Central memory CD8-positive, alpha-beta T cell (primary cell): ENCODE measurements around the gene GABRA4.

Experiments
- ATAC-seq: fragments of 150-1000 bp; cut with Tn5 transposase; replicated peaks from 2 replicates; pipeline ENCODE4 v1.10.0; 2022; ENCODE audit warnings: mild to moderate bottlenecking, moderate FRiP score, moderate number of reproducible peaks; ENCODE audit not compliant: poor library complexity, severe bottlenecking; ENCODE audit errors: extremely low read depth
- DNase-seq, 2 donors: peaks; one replicate each; pipeline ENCODE4 v3.0.0; 2021; ENCODE audit warnings: low spot score in 2 of 2
- H3K27ac Mint-ChIP-seq: one replicate; pipeline ENCODE4 v1.8.0; 2022; ENCODE audit warnings: low read depth, mild to moderate bottlenecking, moderate library complexity, mixed read lengths
- H3K27me3 Mint-ChIP-seq: one replicate; pipeline ENCODE4 v1.8.0; 2022; ENCODE audit warnings: mixed read lengths
- H3K36me3 Mint-ChIP-seq: one replicate; pipeline ENCODE4 v1.8.0; 2022; ENCODE audit warnings: mild to moderate bottlenecking, moderate library complexity, mixed read lengths; ENCODE audit not compliant: insufficient read depth
- H3K4me1 Mint-ChIP-seq: one replicate; pipeline ENCODE4 v1.8.0; 2022; ENCODE audit warnings: mixed read lengths
- H3K4me3 Mint-ChIP-seq: one replicate; pipeline ENCODE4 v1.8.0; 2022; ENCODE audit warnings: mild to moderate bottlenecking, moderate library complexity, mixed read lengths
- H3K9me3 Mint-ChIP-seq: one replicate; pipeline ENCODE4 v1.8.0; 2022; ENCODE audit warnings: mixed read lengths

The GABRA4 gene

DNA sequence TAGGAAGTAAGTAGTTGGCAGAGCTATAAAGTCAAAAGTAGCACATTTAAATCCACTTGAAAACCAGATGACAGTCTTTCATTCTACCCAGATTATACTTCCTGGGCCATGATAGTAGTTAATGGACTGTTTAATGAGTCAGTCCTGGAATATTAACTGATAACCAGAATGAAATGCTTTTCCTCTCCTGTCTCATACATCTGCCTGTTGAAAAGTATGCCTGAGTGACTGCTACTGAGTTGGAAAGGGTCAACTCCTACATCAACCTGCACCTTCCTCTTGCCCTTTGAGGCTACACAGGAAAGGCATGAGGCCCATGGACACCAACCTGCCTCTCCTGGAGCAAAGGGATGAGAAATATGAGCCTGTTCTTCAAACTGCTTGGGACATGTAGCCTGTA, 48.3 kb downstream of the GABRA4 start:
- H3K27me3 Mint-ChIP-seq: no peaks in the 10 kb centered on the region
- no peaks in the 10 kb centered on the region for H3K4me1 Mint-ChIP-seq
- ATAC-seq: no peak
- no peaks in the 10 kb centered on the region for H3K36me3 Mint-ChIP-seq
- H3K27ac Mint-ChIP-seq: no peak overlapping the region
- no peaks in the 10 kb centered on the region for H3K9me3 Mint-ChIP-seq
- no peak overlapping the region for H3K4me3 Mint-ChIP-seq
- DNase-seq: no peak

DNA sequence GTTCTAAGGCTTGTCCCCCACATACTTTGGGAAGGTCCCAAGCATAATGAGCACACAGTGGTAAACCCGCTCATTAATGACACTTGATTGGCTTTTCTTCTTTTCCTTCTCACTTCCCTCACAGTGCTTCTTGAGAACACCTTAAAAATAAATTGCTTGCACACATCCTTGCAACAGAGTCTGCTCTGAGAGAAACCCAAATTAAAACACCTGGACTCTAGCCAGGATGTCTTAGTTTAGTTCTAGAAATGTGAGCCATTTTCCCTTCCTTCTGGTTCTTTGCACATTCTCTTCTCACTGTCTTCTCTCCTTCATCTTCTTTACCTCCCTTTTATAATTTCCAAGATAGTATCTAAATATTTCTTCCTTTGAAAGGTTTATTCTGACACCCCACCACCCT, 49.0 kb downstream of the GABRA4 start:
- DNase-seq: no peak
- H3K4me1 Mint-ChIP-seq: no peaks in the 10 kb centered on the region
- H3K36me3 Mint-ChIP-seq: no peaks in the 10 kb centered on the region
- no peaks in the 10 kb centered on the region for H3K27me3 Mint-ChIP-seq
- no peaks in the 10 kb centered on the region for H3K9me3 Mint-ChIP-seq
- no peak for ATAC-seq
- H3K4me3 Mint-ChIP-seq: no peak overlapping the region
- H3K27ac Mint-ChIP-seq: no peak overlapping the region

DNA sequence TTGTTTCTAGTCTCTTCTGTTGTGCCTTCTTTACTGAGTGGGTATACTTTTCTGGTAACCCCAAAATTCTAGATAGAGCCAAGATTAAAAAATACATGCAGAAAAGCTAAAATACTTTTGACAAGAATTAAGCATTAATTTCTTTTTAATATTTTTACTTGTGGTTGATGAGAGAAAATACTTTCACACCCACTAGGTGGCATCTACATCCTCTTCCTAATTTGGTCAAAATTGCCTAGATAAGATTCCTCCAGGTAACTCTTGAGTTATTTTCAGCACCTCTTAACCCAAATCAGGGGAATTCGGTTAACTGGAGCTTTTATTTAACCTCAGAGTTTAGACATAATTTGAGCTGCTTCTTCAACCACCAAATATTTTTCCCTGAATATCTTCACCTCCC, 55.9 kb downstream of the GABRA4 start:
- Mint-ChIP-seq H3K27me3 (peaks cover 7% of the 10 kb centered on the region), H3K4me1 (no peaks in the 10 kb centered on the region), H3K4me3 (no peak overlapping the region), H3K36me3 (no peaks in the 10 kb centered on the region), H3K27ac (no peak overlapping the region), H3K9me3 (no peaks in the 10 kb centered on the region)
- ATAC-seq: no peak
- no peak for DNase-seq

DNA sequence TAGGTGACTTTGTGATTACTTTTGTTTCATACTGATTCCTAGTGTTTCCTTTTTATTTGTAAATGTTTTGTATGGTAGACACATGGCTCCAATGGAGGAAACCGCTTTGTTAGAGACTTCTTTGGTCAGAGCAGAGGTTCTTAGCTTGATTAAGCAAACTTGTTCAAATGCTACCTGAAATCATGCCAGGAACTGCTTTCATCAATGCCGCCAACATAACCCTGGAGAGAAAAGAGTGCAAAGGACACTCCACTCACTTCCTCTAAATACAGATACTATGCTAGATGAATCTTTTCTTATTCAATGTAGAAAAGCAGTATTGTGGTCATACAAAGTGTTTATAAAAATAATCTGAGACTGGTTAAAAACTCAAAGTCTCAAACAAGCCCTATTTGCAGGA, 58.7 kb downstream of the GABRA4 start:
- Mint-ChIP-seq H3K36me3 (no peaks in the 10 kb centered on the region), H3K4me1 (no peaks in the 10 kb centered on the region), H3K9me3 (no peaks in the 10 kb centered on the region), H3K27me3 (peaks cover 17% of the 10 kb centered on the region), H3K27ac (no peak overlapping the region), H3K4me3 (no peak overlapping the region)
- DNase-seq (no peak), ATAC-seq (no peak)

DNA sequence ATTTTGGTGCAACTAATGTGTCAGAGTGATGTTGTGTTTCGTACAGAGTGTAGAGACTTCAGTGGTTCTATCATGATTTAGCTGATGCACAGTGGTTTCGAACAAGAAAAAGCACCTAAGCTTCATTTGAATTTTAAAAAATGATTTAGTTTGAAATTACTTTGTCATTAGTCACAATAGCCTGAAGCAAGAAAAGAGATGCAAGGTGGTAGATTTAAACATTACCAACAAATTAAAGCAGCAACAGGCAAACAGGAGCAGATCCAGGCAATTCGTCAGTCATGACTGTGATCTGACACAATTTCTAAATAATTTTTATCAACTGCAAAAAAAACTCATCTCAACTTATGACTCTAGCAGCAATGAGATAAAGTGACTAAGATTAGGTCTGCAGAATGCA, 59.7 kb downstream of the GABRA4 start:
- no peaks in the 10 kb centered on the region for H3K36me3 Mint-ChIP-seq
- no peaks in the 10 kb centered on the region for H3K4me1 Mint-ChIP-seq
- H3K4me3 Mint-ChIP-seq: no peak overlapping the region
- peaks cover 17% of the 10 kb centered on the region for H3K27me3 Mint-ChIP-seq
- H3K27ac Mint-ChIP-seq: no peak overlapping the region
- ATAC-seq (no peak), DNase-seq (no peak)
- no peaks in the 10 kb centered on the region for H3K9me3 Mint-ChIP-seq

DNA sequence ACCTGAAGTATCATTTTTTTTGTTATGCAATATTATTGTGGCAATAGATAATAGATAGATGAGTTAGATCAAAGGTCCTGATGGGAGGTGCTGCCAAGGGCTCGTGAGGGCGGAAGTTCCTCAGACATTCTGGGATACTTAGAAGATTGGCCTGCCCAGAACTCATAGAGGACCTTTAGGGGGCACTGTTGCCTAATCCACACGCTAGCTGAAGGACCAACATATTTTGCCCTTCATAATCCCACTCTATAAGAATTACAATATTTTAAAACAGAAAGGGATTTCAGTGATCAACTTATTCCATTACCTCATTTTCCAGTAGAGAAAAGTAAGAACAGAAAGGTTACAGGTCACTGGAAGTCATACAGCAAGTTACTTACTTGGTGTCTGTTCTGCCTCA, 61.4 kb downstream of the GABRA4 start:
- ATAC-seq: no peak
- DNase-seq: no peak

DNA sequence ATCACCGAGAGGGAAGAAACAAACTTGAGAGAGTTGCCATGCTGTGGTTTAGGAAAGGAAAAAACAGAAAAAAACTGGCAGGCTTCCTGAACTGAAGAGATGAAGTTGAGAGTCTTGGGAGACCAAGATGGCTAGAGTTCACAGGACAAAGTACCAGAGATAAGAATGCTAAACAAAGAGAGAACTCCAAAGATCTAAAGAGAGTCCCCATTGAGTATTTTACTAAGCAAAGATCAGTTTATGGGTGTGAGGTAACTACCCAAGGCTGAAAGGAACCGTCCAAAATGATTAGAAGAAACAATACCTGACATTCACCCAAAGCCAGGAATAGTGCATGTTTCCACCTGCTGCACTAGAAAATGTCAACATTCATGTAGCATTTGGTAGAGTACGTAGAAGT, 62.5 kb downstream of the GABRA4 start:
- no peak overlapping the region for H3K4me3 Mint-ChIP-seq
- H3K4me1 Mint-ChIP-seq: no peaks in the 10 kb centered on the region
- no peak for ATAC-seq
- H3K27ac Mint-ChIP-seq: no peak overlapping the region
- H3K9me3 Mint-ChIP-seq: no peaks in the 10 kb centered on the region
- H3K27me3 Mint-ChIP-seq: peaks cover 38% of the 10 kb centered on the region
- no peak for DNase-seq
- H3K36me3 Mint-ChIP-seq: no peaks in the 10 kb centered on the region

More for the DNA sequence above, 61.4 kb downstream of the GABRA4 start:
- no peaks in the 10 kb centered on the region for H3K36me3 Mint-ChIP-seq
- H3K27me3 Mint-ChIP-seq: peaks cover 31% of the 10 kb centered on the region
- no peak overlapping the region for H3K4me3 Mint-ChIP-seq
- no peaks in the 10 kb centered on the region for H3K4me1 Mint-ChIP-seq
- no peak overlapping the region for H3K27ac Mint-ChIP-seq
- no peaks in the 10 kb centered on the region for H3K9me3 Mint-ChIP-seq

DNA sequence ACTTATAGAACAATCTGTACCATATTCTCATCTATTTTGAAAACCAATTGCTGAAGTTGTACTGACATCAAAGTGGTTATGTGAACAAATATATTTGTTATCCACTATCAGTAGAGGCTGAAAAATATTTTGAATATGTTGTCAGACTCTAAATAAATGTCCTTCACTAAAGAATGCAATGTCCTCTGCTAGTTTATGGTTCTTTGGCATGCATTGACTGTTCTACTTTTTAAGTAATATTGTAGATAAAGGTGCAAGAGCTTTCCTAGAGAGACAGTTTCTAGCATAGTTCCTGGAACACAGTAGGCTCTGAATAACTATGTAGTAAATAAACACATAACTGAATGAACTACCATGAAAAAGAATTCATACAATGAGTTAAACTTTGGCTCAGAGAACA, 66.2 kb downstream of the GABRA4 start:
- H3K27ac Mint-ChIP-seq: no peak overlapping the region
- ATAC-seq (no peak), DNase-seq (no peak)
- no peaks in the 10 kb centered on the region for H3K9me3 Mint-ChIP-seq
- peaks cover 31% of the 10 kb centered on the region for H3K27me3 Mint-ChIP-seq
- H3K4me1 Mint-ChIP-seq: no peaks in the 10 kb centered on the region
- H3K36me3 Mint-ChIP-seq: no peaks in the 10 kb centered on the region
- no peak overlapping the region for H3K4me3 Mint-ChIP-seq

DNA sequence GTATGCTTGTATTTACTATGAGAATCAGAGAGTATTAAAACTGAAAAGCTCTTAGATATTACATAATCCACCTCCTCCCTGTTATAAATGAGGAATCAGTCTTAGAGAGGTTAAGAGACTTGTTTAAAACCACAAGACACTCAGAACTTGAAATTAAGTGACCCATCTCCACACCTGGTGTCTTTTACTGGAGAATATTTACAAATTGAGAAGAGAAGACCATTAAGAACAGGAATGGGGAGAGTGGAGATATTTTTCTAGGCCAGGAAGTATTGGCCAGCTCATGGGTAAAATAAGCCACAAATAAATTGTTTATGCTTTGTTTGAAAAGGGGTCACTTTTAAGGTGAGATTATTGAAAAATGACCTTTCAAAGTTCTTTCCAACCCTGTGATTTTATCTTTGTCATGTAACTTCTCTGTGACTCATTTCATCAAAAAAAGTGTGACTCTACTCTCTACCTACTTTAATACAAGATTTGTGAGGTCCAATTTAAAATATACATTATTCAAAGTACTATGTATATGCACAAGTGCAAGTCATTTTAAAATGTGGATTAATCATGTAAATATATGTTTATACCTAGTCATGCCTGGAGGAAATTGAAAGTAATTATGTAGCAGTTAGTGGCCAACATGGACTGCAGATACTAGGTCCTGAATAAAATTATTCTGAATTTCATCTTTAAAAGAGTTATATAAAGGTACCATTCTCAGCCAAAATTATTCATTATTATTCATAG, 68.4 kb downstream of the GABRA4 start:
- no peak for ATAC-seq
- Mint-ChIP-seq H3K4me1 (no peaks in the 10 kb centered on the region), H3K4me3 (no peak overlapping the region), H3K27me3 (peaks cover 21% of the 10 kb centered on the region), H3K27ac (no peak overlapping the region), H3K9me3 (no peaks in the 10 kb centered on the region), H3K36me3 (no peaks in the 10 kb centered on the region)
- DNase-seq: no peak

DNA sequence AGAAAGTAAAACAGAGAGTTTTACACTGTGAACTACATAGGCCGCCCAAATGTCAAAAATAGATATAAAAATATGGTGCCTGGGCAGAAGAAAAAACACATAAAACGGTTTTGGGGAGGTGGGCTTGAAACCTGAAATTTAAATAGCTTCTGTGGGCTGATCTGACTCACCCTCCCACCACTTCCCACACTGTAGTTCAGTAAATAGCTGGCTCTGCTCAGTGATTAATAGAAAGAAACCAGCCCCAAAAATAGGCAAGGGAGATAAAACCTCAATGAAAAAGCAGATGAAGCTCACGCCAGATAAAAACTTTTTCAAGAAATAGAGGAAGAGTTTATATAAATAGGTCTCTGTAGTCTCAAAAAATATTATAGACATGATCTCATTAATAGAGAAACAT, 71.2 kb downstream of the GABRA4 start:
- H3K4me3 Mint-ChIP-seq: no peak overlapping the region
- no peaks in the 10 kb centered on the region for H3K9me3 Mint-ChIP-seq
- H3K36me3 Mint-ChIP-seq: no peaks in the 10 kb centered on the region
- DNase-seq (no peak), ATAC-seq (no peak)
- no peak overlapping the region for H3K27ac Mint-ChIP-seq
- no peaks in the 10 kb centered on the region for H3K4me1 Mint-ChIP-seq
- peaks cover 9% of the 10 kb centered on the region for H3K27me3 Mint-ChIP-seq

DNA sequence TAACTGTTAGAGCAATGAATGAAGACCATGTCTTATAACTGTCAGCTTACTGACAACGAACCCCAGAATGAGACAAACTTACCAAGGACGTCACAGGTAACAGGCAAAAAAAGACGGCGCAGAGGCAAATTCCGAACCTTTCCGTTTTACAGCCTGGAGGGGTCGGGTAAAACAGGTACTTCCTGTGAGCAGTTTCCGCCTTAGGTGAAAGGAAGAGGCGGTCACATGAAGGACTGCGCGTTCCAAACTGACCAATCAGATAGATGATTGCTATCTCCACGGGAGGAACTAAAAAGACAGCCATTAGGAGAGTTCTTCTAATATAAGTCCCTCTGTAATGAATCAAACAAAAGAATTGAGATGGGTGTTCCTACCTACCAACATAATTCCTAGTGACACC, 84.3 kb downstream of the GABRA4 start, which contains the start of gene COX7B2:
Gene COX7B2, minus strand, starts transcription at position 168 of the 400 bp plus-strand sequence. CDS start 174,053 bp downstream, outside the sequence.
- no peaks in the 10 kb centered on the region for H3K4me1 Mint-ChIP-seq
- no peaks in the 10 kb centered on the region for H3K27me3 Mint-ChIP-seq
- no peak for DNase-seq
- ATAC-seq: no peak
- H3K36me3 Mint-ChIP-seq: no peaks in the 10 kb centered on the region
- H3K27ac Mint-ChIP-seq: no peak within 1 kb of the TSS
- H3K4me3 Mint-ChIP-seq: no peak within 1 kb of the TSS
- no peaks in the 10 kb centered on the region for H3K9me3 Mint-ChIP-seq

DNA sequence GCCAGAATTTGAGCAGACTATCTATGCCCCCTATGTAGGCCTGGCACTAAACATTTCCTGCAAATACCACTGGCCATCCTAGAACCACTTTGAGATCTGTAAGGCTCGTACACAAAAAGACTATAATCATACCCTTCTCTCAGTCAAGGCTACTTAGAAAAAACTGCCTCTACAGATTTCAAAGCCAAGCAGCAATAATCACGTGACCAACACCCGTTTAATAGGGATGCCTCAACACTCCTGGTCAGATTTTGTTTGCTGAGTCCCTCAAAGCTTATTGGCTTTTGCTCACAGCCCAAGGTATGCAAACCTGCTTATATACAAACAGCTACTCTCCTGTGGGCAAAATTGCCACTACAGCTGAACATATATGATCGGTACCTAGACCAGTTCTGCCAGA, 85.2 kb downstream of the GABRA4 start:
- no peaks in the 10 kb centered on the region for H3K36me3 Mint-ChIP-seq

DNA sequence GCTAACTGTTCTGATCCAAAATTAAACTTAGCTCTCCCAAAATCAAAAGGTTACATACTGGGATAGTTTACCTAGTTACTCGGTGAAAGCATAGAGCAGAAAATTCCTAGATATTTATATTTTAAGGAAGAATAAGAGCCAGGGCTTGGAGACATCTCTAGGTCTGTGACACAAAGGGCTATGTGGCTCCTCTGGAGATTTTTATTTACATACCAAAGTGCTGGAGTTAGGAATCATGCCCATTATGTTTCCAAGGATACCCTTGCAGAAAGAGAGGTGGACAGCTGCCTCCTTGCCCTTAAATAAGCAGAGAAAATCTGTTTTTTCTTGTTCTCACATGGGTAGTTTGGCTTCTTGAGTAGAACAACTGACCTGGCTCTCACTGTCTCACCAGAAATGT, 93.3 kb downstream of the GABRA4 start:
- Mint-ChIP-seq H3K4me3 (no peak overlapping the region), H3K36me3 (peaks cover 2% of the 10 kb centered on the region), H3K27ac (no peak overlapping the region), H3K27me3 (no peaks in the 10 kb centered on the region), H3K4me1 (no peaks in the 10 kb centered on the region), H3K9me3 (no peaks in the 10 kb centered on the region)
- ATAC-seq (no peak), DNase-seq (no peak)

More for the DNA sequence above, 85.2 kb downstream of the GABRA4 start:
- Mint-ChIP-seq H3K4me3 (no peak overlapping the region), H3K4me1 (no peaks in the 10 kb centered on the region), H3K27me3 (no peaks in the 10 kb centered on the region), H3K9me3 (no peaks in the 10 kb centered on the region), H3K27ac (no peak overlapping the region)
- no peak for ATAC-seq
- no peak for DNase-seq
